HG03097 (cell line): ENCODE data around the gene PSENEN.

Experiments
- ATAC-seq: cut with Tn5 transposase; IDR thresholded peaks from one replicate; pipeline ENCODE4 v1.9.1; 2021; ENCODE audit not compliant: unreplicated experiment, low FRiP score

Gene PSENEN

DNA sequence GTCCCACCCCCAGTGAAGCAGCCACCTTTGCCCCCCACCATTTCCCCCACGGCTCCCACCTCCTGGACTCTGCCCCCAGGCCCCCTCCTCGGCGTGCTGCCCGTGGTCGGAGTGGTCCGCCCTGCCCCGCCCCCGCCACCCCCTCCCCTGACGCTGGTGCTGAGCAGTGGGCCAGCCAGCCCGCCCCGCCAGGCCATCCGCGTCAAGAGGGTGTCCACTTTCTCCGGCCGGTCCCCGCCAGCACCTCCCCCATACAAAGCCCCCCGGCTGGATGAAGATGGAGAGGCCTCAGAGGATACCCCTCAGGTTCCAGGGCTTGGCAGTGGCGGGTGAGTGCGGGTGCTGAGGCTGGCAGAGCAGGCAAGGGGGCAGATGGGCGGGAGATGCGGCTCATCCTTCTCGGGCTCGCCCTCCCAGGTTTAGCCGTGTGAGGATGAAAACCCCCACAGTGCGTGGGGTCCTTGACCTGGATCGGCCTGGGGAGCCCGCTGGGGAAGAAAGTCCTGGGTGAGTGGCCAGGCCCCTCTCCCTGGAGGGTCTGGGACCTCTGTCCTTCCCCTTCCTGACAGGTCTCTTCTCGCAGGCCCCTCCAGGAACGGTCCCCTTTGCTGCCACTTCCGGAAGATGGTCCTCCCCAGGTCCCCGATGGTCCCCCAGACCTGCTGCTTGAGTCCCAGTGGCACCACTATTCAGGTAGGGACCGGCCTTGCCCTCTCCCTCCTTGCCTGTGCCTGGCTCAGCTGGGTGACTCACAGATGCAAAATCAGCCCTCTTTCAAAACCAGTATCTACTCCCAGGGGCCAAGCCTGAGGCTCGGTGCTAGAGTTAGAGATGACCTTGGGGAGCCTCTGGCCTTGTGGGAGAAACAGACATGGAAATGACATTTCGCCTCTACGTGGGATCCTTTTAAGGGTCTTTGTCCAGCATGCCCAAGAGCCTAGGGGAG, 12.0 kb upstream of the PSENEN start:
- ATAC-seq: no peak

DNA sequence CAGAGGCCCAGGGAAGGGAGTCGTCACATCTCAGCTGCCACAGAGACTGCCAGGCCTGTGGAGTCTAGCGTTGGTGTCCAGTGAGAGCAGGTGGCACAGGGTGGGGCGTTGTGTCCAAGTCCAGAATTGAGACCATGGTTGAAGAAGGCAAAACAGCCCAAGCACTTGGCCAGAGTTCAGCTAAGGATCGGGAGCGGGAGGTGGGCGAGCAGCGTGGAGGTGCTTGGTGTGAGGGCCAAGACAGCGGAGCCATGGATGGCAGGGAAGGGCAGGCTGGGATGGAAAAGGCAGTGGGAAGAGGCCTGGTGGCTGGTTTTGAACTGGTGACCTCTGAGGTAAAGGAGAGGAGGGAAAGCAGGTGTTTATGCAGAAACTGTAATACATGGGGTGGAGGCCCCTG, 11.2 kb upstream of the PSENEN start:
- ATAC-seq: no peak

DNA sequence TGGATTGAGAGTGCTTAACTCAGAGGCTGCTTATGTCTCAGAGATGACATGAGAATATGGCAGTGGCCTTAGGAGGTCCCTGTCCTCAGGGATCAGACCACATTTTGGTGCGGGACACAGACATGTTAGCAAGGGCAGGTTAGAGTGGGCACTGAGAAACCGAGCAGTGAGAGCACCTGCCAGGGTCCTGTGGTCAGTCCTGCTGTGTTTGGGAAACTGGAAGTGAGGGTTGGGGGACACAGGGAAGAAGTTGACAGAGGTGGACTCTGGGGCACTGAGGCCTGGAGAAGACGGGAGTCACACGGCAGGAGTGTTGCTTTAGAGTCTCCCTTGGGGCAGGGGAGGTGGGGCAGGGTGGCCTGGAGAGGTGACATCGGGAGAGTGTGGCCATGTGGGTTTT, 10.6 kb upstream of the PSENEN start:
- no peak for ATAC-seq

DNA sequence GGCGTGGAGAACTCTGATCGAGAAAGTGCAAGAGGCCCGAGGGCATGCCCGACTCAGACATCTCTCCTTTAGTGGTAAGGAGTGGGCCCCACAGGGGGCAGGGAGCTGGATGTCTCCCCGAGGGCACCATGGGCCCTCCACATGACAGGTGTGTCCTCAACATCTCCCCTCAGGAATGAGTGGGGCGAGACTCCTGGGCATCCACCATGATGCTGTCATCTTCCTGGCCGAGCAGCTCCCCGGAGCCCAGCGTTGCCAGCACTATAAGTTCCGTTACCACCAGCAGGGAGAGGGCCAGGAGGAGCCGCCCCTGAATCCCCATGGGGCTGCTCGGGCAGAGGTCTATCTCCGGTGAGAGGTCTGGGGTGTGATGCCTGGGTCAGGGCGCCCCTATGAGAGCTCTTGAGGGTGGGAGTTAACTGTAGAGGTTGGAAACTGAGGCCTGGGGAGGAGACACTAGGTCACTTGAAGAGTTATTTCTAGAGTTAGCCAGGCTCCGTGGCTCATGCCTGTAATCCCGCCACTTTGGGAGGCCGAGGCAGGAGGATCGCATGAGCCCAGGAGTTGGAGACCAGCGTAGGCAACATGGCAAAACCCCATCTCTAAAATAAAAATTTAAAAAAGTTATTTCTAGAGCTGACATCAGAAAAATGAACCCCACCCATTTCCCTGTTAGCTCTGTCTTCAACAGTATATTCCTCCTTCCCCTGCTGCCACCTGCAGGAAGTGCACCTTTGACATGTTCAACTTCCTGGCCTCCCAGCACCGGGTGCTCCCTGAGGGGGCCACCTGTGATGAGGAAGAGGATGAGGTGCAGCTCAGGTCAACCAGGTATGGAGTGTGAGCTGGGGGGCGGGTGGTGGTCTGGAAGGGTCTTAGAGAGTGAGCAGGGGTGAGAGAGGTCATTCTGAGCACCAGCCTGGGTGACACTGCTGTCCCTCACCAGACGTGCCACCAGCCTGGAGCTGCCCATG, 8.3 kb upstream of the PSENEN start:
- no peak for ATAC-seq

DNA sequence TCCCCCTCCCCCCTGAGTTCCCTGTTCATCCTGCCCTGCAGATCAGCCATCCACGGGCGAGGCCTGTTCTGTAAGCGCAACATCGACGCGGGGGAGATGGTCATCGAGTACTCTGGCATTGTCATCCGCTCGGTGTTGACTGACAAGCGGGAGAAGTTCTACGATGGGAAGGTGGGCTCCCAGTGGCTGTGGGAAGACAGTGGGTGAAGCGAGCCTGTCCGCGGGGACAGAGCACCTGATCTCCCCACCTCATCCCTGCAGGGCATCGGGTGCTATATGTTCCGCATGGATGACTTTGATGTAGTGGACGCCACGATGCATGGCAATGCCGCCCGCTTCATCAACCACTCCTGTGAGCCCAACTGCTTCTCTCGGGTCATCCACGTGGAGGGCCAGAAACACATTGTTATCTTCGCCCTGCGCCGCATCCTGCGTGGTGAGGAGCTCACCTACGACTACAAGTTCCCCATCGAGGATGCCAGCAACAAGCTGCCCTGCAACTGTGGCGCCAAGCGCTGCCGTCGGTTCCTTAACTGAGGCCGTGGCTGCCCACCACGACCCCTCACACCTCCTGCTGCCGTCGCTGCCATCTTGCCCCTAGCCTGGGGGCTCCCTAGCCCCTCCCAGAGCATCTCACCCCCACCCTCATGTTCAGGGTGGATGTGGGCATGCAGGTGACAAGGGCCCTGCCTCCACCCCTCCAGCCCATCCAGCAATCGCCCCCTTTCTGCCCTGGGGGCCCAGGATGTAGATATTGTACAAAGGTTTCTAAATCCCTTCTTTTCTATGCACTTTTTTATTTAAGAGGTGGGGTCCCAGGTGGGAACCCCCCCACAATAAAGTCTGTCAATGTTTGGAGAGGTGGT, 7.2 kb upstream of the PSENEN start:
- no peak for ATAC-seq

DNA sequence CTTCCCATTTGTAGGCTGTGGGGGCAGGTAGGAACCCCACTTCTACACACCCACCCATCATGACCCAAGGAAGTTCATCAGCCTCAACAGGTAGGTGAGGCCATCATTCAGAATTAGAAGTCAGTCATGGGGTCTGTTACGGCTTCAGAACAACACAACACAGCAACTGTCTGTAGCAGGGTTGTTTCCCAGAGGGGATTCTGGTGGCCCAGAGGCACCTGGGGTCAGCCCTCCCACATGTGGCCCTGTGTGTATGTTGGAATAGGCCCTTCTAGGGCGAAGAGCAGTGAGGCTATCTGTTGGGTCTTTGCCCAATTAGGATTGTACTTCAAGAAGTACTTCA, 6.6 kb upstream of the PSENEN start:
- ATAC-seq: no peak

DNA sequence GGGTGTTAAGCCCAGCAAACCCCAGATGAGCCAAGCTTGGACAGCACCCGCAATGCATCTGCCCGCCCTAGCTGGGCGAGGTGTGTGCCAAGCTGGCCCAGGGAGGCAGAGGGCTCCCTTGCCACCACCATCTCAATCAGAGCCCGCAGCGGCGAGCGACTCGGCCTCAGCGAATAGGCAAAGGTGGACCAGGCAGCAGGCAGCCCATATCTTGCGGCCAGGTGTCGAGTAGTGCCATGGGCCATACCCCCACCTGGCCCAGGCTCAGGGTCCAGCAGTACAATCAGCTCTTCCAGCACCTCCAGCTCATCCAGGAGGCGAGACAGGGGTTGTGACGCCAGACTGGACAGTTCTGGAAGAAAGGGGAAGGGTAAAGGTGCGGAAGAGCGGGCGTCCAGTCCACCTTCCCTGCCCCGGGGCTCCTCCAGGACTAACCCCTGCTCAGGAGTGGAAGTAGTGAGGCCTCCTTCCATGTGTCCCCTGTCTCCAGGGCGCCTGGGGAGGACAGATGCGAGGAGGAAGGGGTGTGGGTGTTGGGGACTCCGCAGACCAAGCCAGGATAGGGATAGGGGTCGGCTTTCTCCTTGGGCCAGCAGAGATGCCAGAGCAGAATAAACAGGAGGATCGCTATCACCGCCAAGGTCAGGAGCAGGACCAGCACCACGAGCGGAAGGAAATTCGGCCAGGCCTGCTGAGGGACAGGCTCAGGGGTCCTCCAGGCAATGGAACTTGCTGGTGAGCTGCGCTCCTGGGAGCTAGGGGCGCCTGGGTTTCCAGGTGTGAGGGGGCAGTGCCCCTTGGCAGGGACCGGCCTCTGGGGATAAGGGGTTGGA, 6.0 kb upstream of the PSENEN start:
- no peak for ATAC-seq

DNA sequence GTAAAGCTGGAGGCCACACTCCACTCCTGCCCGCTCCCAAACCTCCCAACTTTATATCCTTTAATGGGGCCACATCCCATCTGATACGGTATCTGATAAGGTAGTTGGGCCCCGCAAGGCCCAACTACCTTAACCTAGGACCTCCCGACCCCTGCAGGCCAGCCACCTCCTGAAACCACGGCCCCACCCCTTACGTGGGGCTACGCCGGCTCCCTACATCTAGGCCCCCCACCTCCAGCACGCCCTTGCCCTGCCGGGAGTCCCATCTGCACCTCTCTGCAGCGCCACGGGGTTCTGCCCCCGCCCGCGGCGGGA, 5.4 kb upstream of the PSENEN start:
- ATAC-seq: no peak

DNA sequence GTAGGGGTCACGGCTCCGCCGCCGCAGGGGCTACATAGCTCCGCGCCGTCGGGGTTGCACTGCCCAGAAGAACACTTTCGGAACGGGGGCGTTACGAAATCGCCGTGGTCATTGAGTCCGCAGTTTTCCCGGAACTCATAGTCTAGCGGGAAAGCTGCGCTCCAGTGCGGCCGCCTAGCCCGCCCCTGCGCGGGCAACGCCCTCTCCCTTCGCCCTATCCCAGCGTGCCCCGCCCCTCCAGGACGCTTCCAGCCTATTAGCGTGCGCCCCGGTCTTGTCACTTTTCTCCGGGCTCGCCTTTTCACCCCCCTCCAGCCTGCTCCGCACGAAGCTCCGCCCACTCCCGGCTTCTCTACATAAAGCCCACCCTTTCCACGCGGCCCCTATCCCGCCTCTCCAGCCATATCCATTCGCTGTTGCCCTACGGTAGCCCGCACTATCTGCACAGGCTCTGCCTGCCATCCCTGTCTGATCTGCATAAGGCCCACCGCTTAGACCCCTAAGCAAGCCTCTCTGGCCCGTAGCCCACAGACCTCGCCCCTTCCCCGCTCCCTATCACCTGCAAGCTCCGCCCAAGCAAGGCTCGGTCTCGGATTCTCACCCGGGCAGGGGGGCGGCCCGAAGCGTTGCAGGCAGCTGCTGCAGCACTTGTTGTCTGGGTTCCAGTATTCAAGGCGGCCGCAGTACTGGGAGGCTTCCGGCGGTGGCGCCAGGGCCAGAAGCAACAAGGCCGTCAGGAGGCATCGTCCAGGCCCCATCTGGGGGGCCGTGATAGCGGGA, 4.8 kb upstream of the PSENEN start:
- peak; percentile 53 for ATAC-seq

DNA sequence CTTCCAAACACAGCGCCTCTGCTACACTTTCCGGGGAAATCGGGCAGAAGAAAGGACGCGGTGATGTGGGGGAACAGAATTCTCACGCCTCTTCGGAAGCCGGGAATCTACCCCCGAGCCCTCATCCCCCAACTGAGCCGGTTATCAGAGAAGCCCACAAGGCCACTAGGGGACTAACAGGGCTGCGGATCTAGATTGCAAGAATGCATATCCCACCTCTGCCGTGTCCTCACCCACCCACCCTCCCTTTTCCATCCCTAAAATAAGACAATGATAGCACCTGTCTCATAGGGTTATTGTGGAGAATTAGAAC, 4.3 kb upstream of the PSENEN start:
- no peak for ATAC-seq

DNA sequence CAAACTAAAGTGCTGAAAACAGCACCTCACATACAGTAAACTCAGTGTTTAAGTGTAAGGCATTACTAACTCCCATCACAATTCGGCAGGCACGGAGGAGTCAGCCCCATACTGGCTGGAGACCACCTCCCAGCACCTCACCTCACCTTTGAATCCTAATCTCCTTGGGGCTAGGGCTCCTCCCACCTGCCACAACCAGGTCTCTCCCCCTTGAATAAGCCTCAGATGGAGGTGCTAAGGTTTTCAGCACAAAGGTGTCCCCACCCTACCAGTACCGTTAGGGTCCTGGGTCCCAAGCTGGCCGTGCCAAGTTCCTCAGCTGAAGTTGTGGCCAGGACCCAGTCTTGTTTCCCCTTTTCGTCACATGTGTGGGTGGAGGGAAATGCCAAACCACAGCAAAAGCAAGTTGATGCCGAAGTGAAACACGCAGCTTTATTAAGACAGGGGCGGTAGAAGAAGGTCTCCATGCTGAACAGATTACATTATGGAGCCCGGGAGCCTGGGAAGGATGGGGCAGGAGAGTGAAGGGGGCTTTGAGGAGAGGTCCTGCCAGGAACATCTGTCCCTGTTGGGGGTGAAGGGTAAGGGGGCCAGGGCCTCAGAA, 3.2 kb upstream of the PSENEN start, which contains the start of gene IGFLR1:
IGFLR1 (minus strand) TSS at position 332 of the 604 bp plus-strand sequence. CDS start 1,272 bp downstream, outside the sequence.
- no peak for ATAC-seq

DNA sequence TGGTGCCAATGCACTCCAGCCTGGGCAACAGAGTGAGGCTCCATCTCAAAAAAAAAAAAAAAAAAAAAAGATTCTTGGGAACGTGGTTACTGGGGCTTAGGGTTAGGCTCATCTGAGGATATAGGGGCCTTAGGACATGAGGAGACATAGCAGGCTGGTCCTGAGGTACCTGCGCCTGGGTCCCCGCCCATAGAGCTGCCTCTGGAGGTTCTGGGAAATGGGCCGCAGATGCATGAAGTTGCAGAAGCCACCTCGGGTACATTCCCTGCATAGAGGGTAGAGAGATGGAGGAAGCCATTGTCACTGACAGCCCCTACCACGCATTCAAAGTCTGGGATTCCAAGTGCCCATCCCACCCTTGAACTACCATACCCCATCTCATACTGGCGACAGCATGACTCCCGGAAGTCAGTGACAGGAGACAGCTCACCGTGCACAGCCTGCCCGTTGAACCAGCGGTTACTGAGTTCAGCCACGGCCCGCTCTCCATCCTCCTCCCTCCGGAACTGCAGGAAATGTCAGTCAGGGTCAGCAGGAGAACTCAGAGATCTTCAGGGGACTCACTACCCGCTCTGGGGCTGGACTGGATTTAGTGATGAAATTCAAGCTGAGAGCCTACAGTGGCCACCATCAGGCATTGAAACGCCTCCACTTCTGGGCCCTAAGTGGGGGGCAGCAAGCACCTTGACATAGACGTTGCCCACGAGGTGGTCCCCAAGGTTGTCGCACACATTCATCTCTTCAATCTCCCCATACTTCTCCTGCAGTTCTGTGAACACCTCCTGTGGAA, 1.6 kb upstream of the PSENEN start:
- no peak for ATAC-seq

DNA sequence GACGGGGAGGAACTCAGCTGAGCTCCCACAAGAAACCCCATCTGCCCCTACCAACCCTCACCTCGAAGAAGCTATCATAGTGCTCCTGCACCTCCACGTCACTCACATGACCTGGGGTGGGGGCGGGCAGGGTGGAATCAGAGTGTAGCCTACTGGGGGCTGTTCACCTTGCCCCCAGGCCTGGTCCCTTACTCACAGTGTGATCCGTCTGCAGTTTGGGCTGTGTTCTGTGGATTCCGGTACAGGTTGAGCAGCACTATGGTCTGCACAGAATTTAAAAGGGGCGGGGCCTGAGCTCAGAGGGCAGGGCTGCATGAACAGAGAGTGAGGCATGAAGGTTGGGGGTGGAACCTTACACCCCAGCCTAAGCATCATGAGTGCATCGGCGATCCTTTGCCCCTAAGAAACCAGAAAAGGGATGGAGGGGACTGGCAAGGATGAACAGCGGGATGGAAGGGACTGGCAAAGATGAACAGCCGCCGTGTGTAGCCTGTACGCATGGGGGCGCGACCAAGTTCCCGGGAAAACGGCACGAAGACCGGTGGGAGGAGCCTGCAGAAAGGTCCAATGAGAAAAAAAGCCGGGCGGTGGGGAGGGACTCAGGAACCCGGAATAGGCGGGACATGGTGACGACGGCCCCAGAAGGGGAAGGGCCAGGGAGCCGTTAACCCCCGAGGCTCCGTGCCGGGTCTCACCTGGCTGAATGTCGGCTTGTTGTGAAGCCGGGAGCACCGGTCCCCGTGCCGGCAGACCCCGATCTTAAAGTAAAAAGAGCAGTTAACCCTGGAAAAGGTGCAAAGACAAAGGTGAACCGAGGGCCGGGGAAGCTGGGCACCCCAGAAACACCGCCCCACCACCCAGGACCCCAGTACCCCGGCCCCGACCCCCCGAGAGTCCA, 772 bp upstream of the PSENEN start:
- ATAC-seq: peak; percentile 24

DNA sequence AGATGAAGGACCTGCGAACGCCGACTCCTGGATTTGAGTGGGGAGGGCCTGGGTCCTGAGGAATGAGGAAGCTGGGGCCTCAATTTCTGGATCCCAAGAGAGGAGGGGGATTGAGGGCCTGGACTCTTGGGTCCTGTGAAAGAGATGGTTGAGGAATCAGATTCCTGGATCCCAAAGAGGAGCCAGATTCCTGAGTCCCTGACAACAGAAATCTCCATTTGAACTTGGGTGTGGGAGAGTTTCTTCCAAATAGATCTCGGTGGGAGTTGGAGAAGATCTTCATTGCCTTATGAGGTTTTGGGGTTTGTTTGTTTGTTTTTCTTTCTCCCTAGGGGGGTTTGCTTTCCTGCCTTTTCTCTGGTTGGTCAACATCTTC, 624 bp downstream of the PSENEN start:
- no peak for ATAC-seq

DNA sequence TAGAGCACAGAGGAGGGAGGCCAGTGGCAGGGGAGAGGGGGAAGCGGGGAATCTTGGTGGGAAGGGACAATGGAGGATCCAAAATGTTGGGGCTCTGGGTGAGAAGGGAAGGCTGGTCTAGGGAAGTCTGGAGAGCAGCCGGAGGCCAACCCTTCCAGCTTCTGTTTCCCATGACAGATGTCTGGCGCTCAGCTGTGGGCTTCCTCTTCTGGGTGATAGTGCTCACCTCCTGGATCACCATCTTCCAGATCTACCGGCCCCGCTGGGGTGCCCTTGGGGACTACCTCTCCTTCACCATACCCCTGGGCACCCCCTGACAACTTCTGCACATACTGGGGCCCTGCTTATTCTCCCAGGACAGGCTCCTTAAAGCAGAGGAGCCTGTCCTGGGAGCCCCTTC, 1.1 kb downstream of the PSENEN start:
- ATAC-seq: no peak

DNA sequence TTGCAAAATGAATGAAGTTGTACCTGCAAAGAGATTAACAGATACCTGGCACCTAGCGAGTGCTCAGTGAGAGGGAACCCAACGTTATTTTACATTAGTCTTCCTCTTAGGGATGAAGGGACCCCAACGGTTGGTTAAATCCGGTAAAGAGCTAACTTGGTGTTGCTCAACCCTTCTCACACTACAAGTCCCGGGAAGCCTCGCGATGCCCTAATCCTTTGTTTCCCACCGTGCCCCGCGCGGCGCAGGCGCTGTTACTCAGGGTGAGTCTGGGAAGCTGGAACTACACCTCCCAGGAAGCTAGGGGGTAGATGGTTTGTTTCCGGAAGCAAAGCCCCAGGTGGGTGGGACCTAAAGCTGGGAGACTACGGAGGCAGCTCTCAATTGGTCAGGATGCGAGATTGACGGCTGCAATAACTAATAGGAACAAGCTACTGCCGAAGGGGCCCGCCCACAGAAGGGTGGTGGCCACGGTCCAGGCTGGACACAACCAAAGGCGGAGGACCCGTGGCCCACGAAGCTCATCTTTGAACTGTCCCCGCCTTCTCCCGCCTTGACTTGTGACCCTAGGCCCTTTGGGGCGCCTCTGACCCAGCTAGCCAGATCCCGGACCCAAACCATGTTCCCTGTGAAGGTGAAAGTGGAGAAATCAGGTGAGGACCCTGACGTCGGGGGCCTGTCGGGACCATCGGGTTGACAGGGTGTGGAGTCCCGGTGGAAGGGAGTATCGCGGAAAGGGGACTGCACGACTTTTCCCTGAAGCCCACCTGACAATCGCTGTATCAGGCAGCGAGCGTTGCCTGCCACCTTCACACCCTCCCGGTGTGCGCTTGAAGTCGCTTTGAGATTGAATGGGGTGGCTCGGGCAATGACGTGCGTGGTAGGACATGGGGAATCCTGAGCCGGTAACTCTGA, 2.9 kb downstream of the PSENEN start, which contains the start of gene LIN37:
LIN37 (plus strand) TSS at position 471 of the 915 bp plus-strand sequence; CDS start at position 620, 149 bp downstream.
- peak; percentile 60 for ATAC-seq
